IPS-NIHi7 (cell line): ENCODE data around the gene MCTP1.

Source experiments
- DNase-seq: peaks from one replicate; pipeline ENCODE4 v3.0.0; 2012; ENCODE audit warnings: mixed read lengths; ENCODE audit errors: extremely low spot score

MCTP1 gene

GRCh38 chr5:95076395-95077185, 208.3 kb downstream of the MCTP1 start:
- DNase-seq, result no peak

GRCh38 chr5:95075111-95075510, 209.8 kb downstream of the MCTP1 start:
- no peak for DNase-seq

GRCh38 chr5:95072281-95072680, 212.6 kb downstream of the MCTP1 start:
- DNase-seq, result no peak

GRCh38 chr5:95070866-95071265, 214.0 kb downstream of the MCTP1 start:
- no peak for DNase-seq

- no peak for DNase-seq
These were observed 214.4 kb downstream of the MCTP1 start for GRCh38 chr5:95070453-95070852.

GRCh38 chr5:95069948-95070347, 214.9 kb downstream of the MCTP1 start:
- DNase-seq, result no peak

GRCh38 chr5:95069021-95069420, 215.9 kb downstream of the MCTP1 start:
- DNase-seq, result no peak

GRCh38 chr5:95068289-95068910, 216.5 kb downstream of the MCTP1 start:
- no peak for DNase-seq

- DNase-seq, result no peak
These were observed 218.8 kb downstream of the MCTP1 start for GRCh38 chr5:95066048-95066447.

- DNase-seq, result no peak
These were observed 221.4 kb downstream of the MCTP1 start for GRCh38 chr5:95063492-95063891.

- no peak for DNase-seq
These were observed 224.8 kb downstream of the MCTP1 start for GRCh38 chr5:95060098-95060497.

GRCh38 chr5:95059636-95060035, 225.3 kb downstream of the MCTP1 start:
- no peak for DNase-seq

- DNase-seq, result no peak
These were observed 227.3 kb downstream of the MCTP1 start for GRCh38 chr5:95057615-95058014.

- DNase-seq, result no peak
These were observed 231.6 kb downstream of the MCTP1 start for GRCh38 chr5:95053253-95053652.

GRCh38 chr5:95050708-95051107, 234.2 kb downstream of the MCTP1 start:
- DNase-seq, result no peak

- DNase-seq, result no peak
These were observed 236.3 kb downstream of the MCTP1 start for GRCh38 chr5:95048628-95049027.

- DNase-seq, result no peak
These were observed 239.5 kb downstream of the MCTP1 start for GRCh38 chr5:95045181-95045965.

- no peak for DNase-seq
These were observed 240.8 kb downstream of the MCTP1 start for GRCh38 chr5:95044096-95044495.

- no peak for DNase-seq
These were observed 241.2 kb downstream of the MCTP1 start for GRCh38 chr5:95043648-95044047.

GRCh38 chr5:95043234-95043633, 241.7 kb downstream of the MCTP1 start:
- no peak for DNase-seq

GRCh38 chr5:95042037-95042436, 242.9 kb downstream of the MCTP1 start:
- DNase-seq, result no peak

GRCh38 chr5:95035891-95036685, 248.8 kb downstream of the MCTP1 start:
- no peak for DNase-seq
